Measurements from ENCODE around the gene KCNMA1.

KCNMA1 gene

GRCh38 chr10:77274046-77274795 is 363.4 kb downstream of the KCNMA1 start:
- H3K23ac ChIP-seq (ENCODE audit: low read length in 2 of 2), result no peak overlapping the region
- H2BK120ac ChIP-seq (ENCODE audit: low read depth, low read length), result no peak overlapping the region
- H2BK12ac ChIP-seq (ENCODE audit: low read length in 2 of 2), result no peak overlapping the region
- H2BK5ac ChIP-seq (ENCODE audit: low read depth, low read length, poor library complexity, severe bottlenecking), result no peak overlapping the region
- H2AK5ac ChIP-seq (ENCODE audit: low read length, severe bottlenecking), result no peak overlapping the region
- H3K27me3 ChIP-seq (ENCODE audit: control insufficient read depth in 1 of 2, insufficient read depth in 1 of 2, low read length in 2 of 2), result no peaks in the 10 kb centered on the region
- H3K36me3 ChIP-seq (ENCODE audit: control insufficient read depth in 1 of 2, insufficient read depth in 2 of 2, low read depth in 1 of 2, low read length in 2 of 2), result no peaks in the 10 kb centered on the region
- peaks cover 11% of the 10 kb centered on the region for H3K79me1 ChIP-seq (replicated peaks; ENCODE audit: low read length, poor library complexity, severe bottlenecking)
- no peak overlapping the region for H2BK15ac ChIP-seq (ENCODE audit: low read depth, poor library complexity, severe bottlenecking)
- no peak overlapping the region for H3K4ac ChIP-seq (ENCODE audit: low read depth in 1 of 2, low read length in 2 of 2)
- peaks cover 7% of the 10 kb centered on the region for H3K4me1 ChIP-seq (ENCODE audit: control insufficient read depth, insufficient read depth, low read depth, low read length)
- H3K4me3 ChIP-seq (ENCODE audit: insufficient read depth in 1 of 2, low read depth in 1 of 2, low read length in 2 of 2), result no peak overlapping the region
- H4K8ac ChIP-seq (ENCODE audit: low read length), result no peak overlapping the region
- peak overlapping the region; percentile 16 for H3K27ac ChIP-seq (ENCODE audit: low read length, poor library complexity, severe bottlenecking)
- peak; percentile 76 for DNase-seq
- no peak overlapping the region for H3K9ac ChIP-seq (ENCODE audit: low read length)
- no peak overlapping the region for H3K4me2 ChIP-seq (ENCODE audit: low read length, poor library complexity, severe bottlenecking)
- H3K9me3 ChIP-seq (ENCODE audit: control insufficient read depth, low read length), result no peaks in the 10 kb centered on the region
- H2AFZ ChIP-seq (ENCODE audit: low read depth, low read length), result no peak overlapping the region
- H3K14ac ChIP-seq (ENCODE audit: low read length in 2 of 2), result no peak overlapping the region
- H3K18ac ChIP-seq (ENCODE audit: low read depth in 1 of 2, low read length in 2 of 2), result no peak overlapping the region
- H4K91ac ChIP-seq (ENCODE audit: low read length), result no peak overlapping the region
- 25% methylated on average over 5 of the region's 5 CpGs for WGBS

GRCh38 chr10:77269163-77269562 is 368.4 kb downstream of the KCNMA1 start:
- Histone ChIP-seq H4K8ac (ENCODE audit: low read length) (no peak overlapping the region), H2AK5ac (ENCODE audit: low read length, severe bottlenecking) (no peak overlapping the region), H3K14ac (ENCODE audit: low read length in 2 of 2) (no peak overlapping the region), H2AFZ (ENCODE audit: low read depth, low read length) (no peak overlapping the region), H3K9ac (ENCODE audit: low read length) (no peak overlapping the region), H3K4me3 (ENCODE audit: insufficient read depth in 1 of 2, low read depth in 1 of 2, low read length in 2 of 2) (no peak overlapping the region), H3K9me3 (ENCODE audit: control insufficient read depth, low read length) (no peaks in the 10 kb centered on the region), H3K36me3 (ENCODE audit: control insufficient read depth in 1 of 2, insufficient read depth in 2 of 2, low read depth in 1 of 2, low read length in 2 of 2) (no peaks in the 10 kb centered on the region), H2BK120ac (ENCODE audit: low read depth, low read length) (no peak overlapping the region), H2BK12ac (ENCODE audit: low read length in 2 of 2) (no peak overlapping the region), H3K79me1 (replicated peaks; ENCODE audit: low read length, poor library complexity, severe bottlenecking) (peaks cover 5% of the 10 kb centered on the region), H3K23ac (ENCODE audit: low read length in 2 of 2) (no peak overlapping the region), H3K27me3 (ENCODE audit: control insufficient read depth in 1 of 2, insufficient read depth in 1 of 2, low read length in 2 of 2) (no peaks in the 10 kb centered on the region), H3K4ac (ENCODE audit: low read depth in 1 of 2, low read length in 2 of 2) (no peak overlapping the region), H2BK15ac (ENCODE audit: low read depth, poor library complexity, severe bottlenecking) (no peak overlapping the region), H3K4me2 (ENCODE audit: low read length, poor library complexity, severe bottlenecking) (no peak overlapping the region), H4K91ac (ENCODE audit: low read length) (no peak overlapping the region), H2BK5ac (ENCODE audit: low read depth, low read length, poor library complexity, severe bottlenecking) (no peak overlapping the region), H3K18ac (ENCODE audit: low read depth in 1 of 2, low read length in 2 of 2) (no peak overlapping the region), H3K27ac (ENCODE audit: low read length, poor library complexity, severe bottlenecking) (no peak overlapping the region), H3K4me1 (ENCODE audit: control insufficient read depth, insufficient read depth, low read depth, low read length) (peaks cover 3% of the 10 kb centered on the region)
- DNase-seq, result no peak

- DNase-seq, result no peak
- Histone ChIP-seq H3K4me1 (ENCODE audit: control insufficient read depth, insufficient read depth, low read depth, low read length) (peaks cover 3% of the 10 kb centered on the region), H2BK12ac (ENCODE audit: low read length in 2 of 2) (no peak overlapping the region), H3K36me3 (ENCODE audit: control insufficient read depth in 1 of 2, insufficient read depth in 2 of 2, low read depth in 1 of 2, low read length in 2 of 2) (no peaks in the 10 kb centered on the region), H2BK5ac (ENCODE audit: low read depth, low read length, poor library complexity, severe bottlenecking) (no peak overlapping the region), H2BK15ac (ENCODE audit: low read depth, poor library complexity, severe bottlenecking) (no peak overlapping the region), H2BK120ac (ENCODE audit: low read depth, low read length) (no peak overlapping the region), H3K14ac (ENCODE audit: low read length in 2 of 2) (no peak overlapping the region), H4K8ac (ENCODE audit: low read length) (no peak overlapping the region), H2AFZ (ENCODE audit: low read depth, low read length) (no peak overlapping the region), H4K91ac (ENCODE audit: low read length) (no peak overlapping the region), H3K9me3 (ENCODE audit: control insufficient read depth, low read length) (no peaks in the 10 kb centered on the region), H3K27me3 (ENCODE audit: control insufficient read depth in 1 of 2, insufficient read depth in 1 of 2, low read length in 2 of 2) (no peaks in the 10 kb centered on the region), H3K4me3 (ENCODE audit: insufficient read depth in 1 of 2, low read depth in 1 of 2, low read length in 2 of 2) (no peak overlapping the region), H3K23ac (ENCODE audit: low read length in 2 of 2) (no peak overlapping the region), H3K4ac (ENCODE audit: low read depth in 1 of 2, low read length in 2 of 2) (no peak overlapping the region), H3K18ac (ENCODE audit: low read depth in 1 of 2, low read length in 2 of 2) (no peak overlapping the region), H3K27ac (ENCODE audit: low read length, poor library complexity, severe bottlenecking) (no peak overlapping the region), H3K79me1 (replicated peaks; ENCODE audit: low read length, poor library complexity, severe bottlenecking) (peaks cover 5% of the 10 kb centered on the region), H3K9ac (ENCODE audit: low read length) (no peak overlapping the region), H2AK5ac (ENCODE audit: low read length, severe bottlenecking) (no peak overlapping the region), H3K4me2 (ENCODE audit: low read length, poor library complexity, severe bottlenecking) (no peak overlapping the region)
- WGBS, result 98% methylated on average over 4 of the region's 4 CpGs
These were observed 368.9 kb downstream of the KCNMA1 start for GRCh38 chr10:77268721-77269120.

- Histone ChIP-seq H4K91ac (ENCODE audit: low read length) (no peak overlapping the region), H3K27me3 (ENCODE audit: control insufficient read depth in 1 of 2, insufficient read depth in 1 of 2, low read length in 2 of 2) (no peaks in the 10 kb centered on the region), H2AK5ac (ENCODE audit: low read length, severe bottlenecking) (no peak overlapping the region), H3K14ac (ENCODE audit: low read length in 2 of 2) (no peak overlapping the region), H4K8ac (ENCODE audit: low read length) (no peak overlapping the region), H3K79me1 (replicated peaks; ENCODE audit: low read length, poor library complexity, severe bottlenecking) (peaks cover 5% of the 10 kb centered on the region), H3K36me3 (ENCODE audit: control insufficient read depth in 1 of 2, insufficient read depth in 2 of 2, low read depth in 1 of 2, low read length in 2 of 2) (no peaks in the 10 kb centered on the region), H2AFZ (ENCODE audit: low read depth, low read length) (no peak overlapping the region), H3K18ac (ENCODE audit: low read depth in 1 of 2, low read length in 2 of 2) (no peak overlapping the region), H3K9me3 (ENCODE audit: control insufficient read depth, low read length) (no peaks in the 10 kb centered on the region), H2BK120ac (ENCODE audit: low read depth, low read length) (no peak overlapping the region), H3K4me2 (ENCODE audit: low read length, poor library complexity, severe bottlenecking) (no peak overlapping the region), H2BK12ac (ENCODE audit: low read length in 2 of 2) (no peak overlapping the region), H3K4ac (ENCODE audit: low read depth in 1 of 2, low read length in 2 of 2) (no peak overlapping the region), H3K9ac (ENCODE audit: low read length) (no peak overlapping the region), H3K4me3 (ENCODE audit: insufficient read depth in 1 of 2, low read depth in 1 of 2, low read length in 2 of 2) (no peak overlapping the region), H2BK5ac (ENCODE audit: low read depth, low read length, poor library complexity, severe bottlenecking) (no peak overlapping the region), H3K23ac (ENCODE audit: low read length in 2 of 2) (no peak overlapping the region), H2BK15ac (ENCODE audit: low read depth, poor library complexity, severe bottlenecking) (no peak overlapping the region), H3K27ac (ENCODE audit: low read length, poor library complexity, severe bottlenecking) (no peak overlapping the region), H3K4me1 (ENCODE audit: control insufficient read depth, insufficient read depth, low read depth, low read length) (peaks cover 3% of the 10 kb centered on the region)
- 96% methylated on average over 8 of the region's 8 CpGs for WGBS
- no peak for DNase-seq
These were observed 369.6 kb downstream of the KCNMA1 start for GRCh38 chr10:77267703-77268675.

Measured in mesenchymal stem cell (in vitro differentiated cells and primary cell).